Pancreas (tissue), 10 donors: Measurements from ENCODE around the gene WNT5A. TPM values are rescaled to one million over a fixed set of nuclear protein-coding genes. Genes with fewer than 3 reads are reported as not detected.
A peak's percentile ranks its signal among the peaks of the same experiment; 100 is the strongest.

Experiments
- ATAC-seq, 4 donors: fragments of 200-7000 bp; cut with Tn5 transposase; one replicate each; pipeline versions ENCODE4 v1.8.0 to v1.9.1; 2020; ENCODE audit warnings: mild to moderate bottlenecking in 4 of 4, moderate library complexity in 4 of 4
- DNase-seq, 6 donors: peaks; one replicate each; pipeline ENCODE4 v3.0.0-alpha.2; 2020
- FAIRE-seq: peaks from 2 replicates; lab custom pipeline; 2012; peaks lifted over from hg19 to GRCh38; lab: Jason Lieb, UNC
- H3K27ac ChIP-seq, 4 donors: fragments of 200-600 bp; sonication (generic); 1 replicate in 3 of 4; 2 replicates in 1 of 4; pipeline versions ENCODE4 v1.5.0 to v1.8.0; 2020
- H3K27me3 ChIP-seq, 4 donors: fragments of 200-600 bp; one replicate each; pipeline ENCODE4 v1.8.0; 2021
- H3K36me3 ChIP-seq, 3 donors: fragments of 200-600 bp; sonication (generic) in 1 of 3; one replicate each; pipeline versions ENCODE4 v1.5.0 to v1.8.0; 2020 to 2021
- H3K4me1 ChIP-seq, 3 donors: fragments of 200-600 bp; one replicate each; pipeline ENCODE4 v1.8.0; 2021
- H3K4me3 ChIP-seq, 4 donors: fragments of 200-600 bp; sonication (generic) in 2 of 4; one replicate each; pipeline versions ENCODE4 v1.5.0 to v1.8.0; 2020 to 2021
- H3K9me3 ChIP-seq, 4 donors: fragments of 200-600 bp; one replicate each; pipeline ENCODE4 v1.8.0; 2021
- WGBS, 2 donors: extraction: QIAGEN DNeasy Blood & Tissue Kit; methylation state at CpG; one replicate each; pipeline ENCODE4 v1.1.7; 2013; 5-methylcytosine and 5-hydroxymethylcytosine counted together
- intact Hi-C, 3 donors: fragments of 100-400 bp; cut with DNase I; formaldehyde crosslinking; loops; one replicate each; pipeline versions ENCODE4 v1.11.1 to v1.14.2; 2022
- polyA plus RNA-seq, 2 donors: library from polyadenylated mRNA; stranded (reverse); fragments of 200-250 nt; gene quantifications; one replicate each; pipeline ENCODE4 v1.2.3, GENCODE V29; 2013
- total RNA-seq, 6 donors: library from RNA; stranded (reverse); fragmentation: NEBNext Ultra II Directional in 4 of 6; extraction: Animal tissue kit (Norgen Biotek cat#: 25700) in 4 of 6; gene quantifications; one replicate each; pipeline versions ENCODE4 v1.2.1 to v1.2.4, GENCODE V29; 2021 to 2023
- TF ChIP-seq, protein P1 (sequence below), 4 donors: fragments of 200-600 bp; sonication (generic) in 3 of 4; IDR thresholded peaks; one replicate each; pipeline versions ENCODE4 v1.5.0 to v1.8.0; 2021; ENCODE audit warnings: antibody characterized with exemption in 4 of 4
- donor health status: healthy with polysubstance abuse.
- donor health status: DM: no; HTN: no; CAD: no; lungs with moderate emphysema.
- donor health status: DM: no; HTN: no; CAD: no.
- donor health status: control.
- donor health status: control.
- donor health status: Bipolar disorder and iron deficiency.
- donor health status: DM: yes; HTN: yes; CAD: no.
- donor health status: DM: no; HTN: no; CAD: no.
- donor health status: DM: no; HTN: no; CAD: no.
- donor health status: DM: yes; HTN: yes; CAD: no.

Gene WNT5A
- total and polyA plus RNA-seq, 8 donors = 1.2 to 8.9 (median 4.8) TPM

GRCh38 chr3:55480911-55481743, 6.0 kb downstream of the WNT5A start:
- Histone ChIP-seq H3K4me1 (peaks cover 0 to 7% (median 0%) of the 10 kb centered on the region in 3 donors), H3K4me3 (peak overlapping the region; percentile 4 to 48 (median 32)), H3K27me3 (no peaks in the 10 kb centered on the region), H3K36me3 (no peaks in the 10 kb centered on the region), H3K27ac (no peak overlapping the region), H3K9me3 (no peaks in the 10 kb centered on the region)
- ATAC-seq (peak in 3 of 4 donors; percentile 24 to 34 (median 34)), FAIRE-seq (no peak), DNase-seq (peak in 5 of 6 donors; percentile 35 to 78 (median 41))
- intact Hi-C loops = loop anchor here in 1 of 3 donors (10.0 kb wide), 2 partner anchors 264 to 414 kb away; no protein-coding TSS in a partner anchor
- TF ChIP-seq, protein P1, sequence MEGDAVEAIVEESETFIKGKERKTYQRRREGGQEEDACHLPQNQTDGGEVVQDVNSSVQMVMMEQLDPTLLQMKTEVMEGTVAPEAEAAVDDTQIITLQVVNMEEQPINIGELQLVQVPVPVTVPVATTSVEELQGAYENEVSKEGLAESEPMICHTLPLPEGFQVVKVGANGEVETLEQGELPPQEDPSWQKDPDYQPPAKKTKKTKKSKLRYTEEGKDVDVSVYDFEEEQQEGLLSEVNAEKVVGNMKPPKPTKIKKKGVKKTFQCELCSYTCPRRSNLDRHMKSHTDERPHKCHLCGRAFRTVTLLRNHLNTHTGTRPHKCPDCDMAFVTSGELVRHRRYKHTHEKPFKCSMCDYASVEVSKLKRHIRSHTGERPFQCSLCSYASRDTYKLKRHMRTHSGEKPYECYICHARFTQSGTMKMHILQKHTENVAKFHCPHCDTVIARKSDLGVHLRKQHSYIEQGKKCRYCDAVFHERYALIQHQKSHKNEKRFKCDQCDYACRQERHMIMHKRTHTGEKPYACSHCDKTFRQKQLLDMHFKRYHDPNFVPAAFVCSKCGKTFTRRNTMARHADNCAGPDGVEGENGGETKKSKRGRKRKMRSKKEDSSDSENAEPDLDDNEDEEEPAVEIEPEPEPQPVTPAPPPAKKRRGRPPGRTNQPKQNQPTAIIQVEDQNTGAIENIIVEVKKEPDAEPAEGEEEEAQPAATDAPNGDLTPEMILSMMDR (IDR thresholded peaks at IDR 0.05) = no peak
- 1 to 3% methylated on average over 42 of the region's 42 CpGs for WGBS, 2 donors

- Histone ChIP-seq H3K36me3 (no peaks in the 10 kb centered on the region), H3K4me3 (no peak overlapping the region), H3K9me3 (no peaks in the 10 kb centered on the region), H3K27me3 (no peaks in the 10 kb centered on the region), H3K4me1 (peaks cover 0 to 7% (median 0%) of the 10 kb centered on the region in 3 donors), H3K27ac (no peak overlapping the region)
- intact Hi-C loops = no loop called here
- FAIRE-seq (no peak), DNase-seq (no peak), ATAC-seq (no peak)
- WGBS, 2 donors = 74 to 81% methylated on average over 9 of the region's 9 CpGs
- TF ChIP-seq, protein P1 (IDR thresholded peaks at IDR 0.05) = no peak
Observed at GRCh38 chr3:55477306-55478303, 9.5 kb downstream of the WNT5A start.

DNA sequence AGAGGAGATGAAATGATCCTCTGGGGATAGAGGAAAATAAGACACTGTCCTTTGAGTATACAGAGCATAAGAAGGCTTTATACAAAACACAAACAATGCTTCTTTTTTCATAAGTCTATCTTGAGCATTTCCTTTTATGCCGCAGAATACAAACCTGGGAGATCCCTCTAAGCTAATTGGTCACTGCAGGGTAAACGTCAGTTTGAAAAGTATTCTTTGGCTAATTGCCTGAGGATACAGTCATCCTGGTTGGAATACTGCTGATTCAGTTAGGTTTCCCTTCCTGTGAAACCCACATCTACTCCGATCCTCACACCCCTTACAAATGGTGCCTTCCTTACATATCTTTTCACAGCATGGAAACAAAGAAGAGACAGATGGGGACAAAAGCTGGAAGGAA, 10.6 kb downstream of the WNT5A start:
- Histone ChIP-seq H3K4me3 (no peak overlapping the region), H3K27ac (no peak overlapping the region), H3K4me1 (peaks cover 0 to 4% (median 0%) of the 10 kb centered on the region in 3 donors), H3K27me3 (no peaks in the 10 kb centered on the region), H3K36me3 (no peaks in the 10 kb centered on the region), H3K9me3 (no peaks in the 10 kb centered on the region)
- intact Hi-C loops = no loop called here
- no peak for FAIRE-seq
- ATAC-seq = no peak
- no peak for DNase-seq
- TF ChIP-seq, protein P1 (IDR thresholded peaks at IDR 0.05) = no peak
- WGBS, 2 donors = 79 to 88% methylated on average over 3 of the region's 3 CpGs

DNA sequence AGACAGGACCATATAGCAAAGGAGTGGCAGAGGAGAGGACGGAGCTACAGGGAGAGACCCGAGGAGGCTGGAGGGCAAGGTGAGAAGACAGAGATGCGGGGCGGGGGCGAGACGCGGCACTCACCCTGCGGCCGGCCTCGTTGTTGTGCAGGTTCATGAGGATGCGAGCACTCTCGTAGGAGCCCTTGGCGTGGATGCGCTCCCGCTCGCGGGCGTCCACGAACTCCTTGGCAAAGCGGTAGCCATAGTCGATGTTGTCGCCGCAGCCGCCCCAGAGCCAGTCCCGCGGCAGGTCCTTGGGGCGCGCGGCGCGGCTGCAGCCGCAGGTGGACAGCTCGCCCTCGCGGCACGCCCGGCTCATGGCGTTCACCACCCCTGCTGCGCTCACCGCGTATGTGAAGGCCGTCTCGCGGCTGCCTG, 12.9 kb downstream of the WNT5A start:
- Histone ChIP-seq H3K36me3 (peaks cover 0 to 9% (median 0%) of the 10 kb centered on the region in 3 donors), H3K4me1 (no peaks in the 10 kb centered on the region), H3K27ac (no peak overlapping the region), H3K9me3 (no peaks in the 10 kb centered on the region), H3K27me3 (no peaks in the 10 kb centered on the region), H3K4me3 (no peak overlapping the region)
- FAIRE-seq = no peak
- peak in 2 of 4 donors; percentile 43 to 64 for ATAC-seq
- intact Hi-C loops = no loop called here
- WGBS, 2 donors = 65 to 67% methylated on average over 33 to 44 of the region's 44 CpGs
- TF ChIP-seq, protein P1 (IDR thresholded peaks at IDR 0.05) = no peak
- peak in 1 of 6 donors; percentile 70 for DNase-seq
